ENCODE data around the gene VARS1. TPM values are rescaled to one million over a fixed set of nuclear protein-coding genes. Genes with fewer than 3 reads are reported as not detected.

The VARS1 gene
- total RNA-seq, 1 experiment from 2014 or later, result 38.0 TPM

DNA sequence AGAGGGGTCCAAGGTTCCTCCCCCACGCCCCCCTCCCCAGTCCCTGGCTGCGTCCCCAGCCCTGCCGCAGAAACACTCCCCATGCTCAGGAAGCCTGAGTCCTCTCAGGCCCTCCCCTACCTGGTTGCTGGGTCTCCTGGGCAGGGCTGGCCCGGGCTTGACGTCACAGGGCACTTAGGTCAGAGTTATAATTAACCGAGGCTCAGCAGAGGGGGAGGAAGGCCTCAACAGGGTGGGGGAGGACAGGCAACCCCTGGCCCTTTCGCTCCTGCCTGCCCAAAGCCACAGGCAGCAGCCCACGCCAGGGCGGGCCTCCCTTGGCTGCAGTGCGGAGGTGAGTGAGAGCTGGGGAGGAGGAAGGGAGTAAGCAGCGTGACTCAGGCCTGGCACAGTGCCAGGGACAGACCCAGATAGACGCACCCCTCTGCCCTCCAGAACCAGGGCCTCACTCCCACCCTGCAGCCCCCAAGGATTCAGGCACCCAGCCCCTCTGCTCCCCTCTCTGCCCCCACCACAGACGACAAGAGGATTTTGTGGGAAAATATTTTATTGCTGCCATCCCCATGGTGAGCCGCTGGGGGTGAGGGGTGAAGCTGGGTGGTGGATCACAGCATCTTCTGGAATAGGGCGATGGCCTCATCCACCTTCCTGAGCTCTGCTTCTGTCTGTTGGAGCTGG, 18.4 kb downstream of the VARS1 start, which contains the start of gene VWA7:
TSS of gene VWA7 (minus strand) at position 340 of the 678 bp plus-strand sequence. CDS start 549 bp downstream, outside the sequence.
- H3K79me2 ChIP-seq (ENCODE audit: low read length), result no peaks in the 10 kb centered on the region
- no peaks in the 10 kb centered on the region for H3K9me2 ChIP-seq (replicated peaks; ENCODE audit: insufficient read depth, low read length)
- no peak within 1 kb of the TSS for H3K27ac ChIP-seq (ENCODE audit: low read length)
- H3K4me2 ChIP-seq (ENCODE audit: low read depth, low read length, poor library complexity, severe bottlenecking), result no peak within 1 kb of the TSS
- H3K36me3 ChIP-seq (ENCODE audit: insufficient read depth, low read length), result peaks cover 4% of the 10 kb centered on the region; the same call in 1 of the 2 replicates
- no peak within 1 kb of the TSS for H3K4me3 ChIP-seq (ENCODE audit: low read length)
- H3K4me1 ChIP-seq (ENCODE audit: low read length), result peaks cover 14% of the 10 kb centered on the region
- H4K20me1 ChIP-seq (ENCODE audit: insufficient read depth, low read depth, low read length), result no peaks in the 10 kb centered on the region
- no peak within 1 kb of the TSS for H3K9ac ChIP-seq (ENCODE audit: low read length)
- peak; percentile 76 for DNase-seq
- no peak within 1 kb of the TSS for H2AFZ ChIP-seq (ENCODE audit: low read length)
- H3K27me3 ChIP-seq (ENCODE audit: low read length), result no peaks in the 10 kb centered on the region
- H3K9me3 ChIP-seq (ENCODE audit: low read length), result no peaks in the 10 kb centered on the region

DNA sequence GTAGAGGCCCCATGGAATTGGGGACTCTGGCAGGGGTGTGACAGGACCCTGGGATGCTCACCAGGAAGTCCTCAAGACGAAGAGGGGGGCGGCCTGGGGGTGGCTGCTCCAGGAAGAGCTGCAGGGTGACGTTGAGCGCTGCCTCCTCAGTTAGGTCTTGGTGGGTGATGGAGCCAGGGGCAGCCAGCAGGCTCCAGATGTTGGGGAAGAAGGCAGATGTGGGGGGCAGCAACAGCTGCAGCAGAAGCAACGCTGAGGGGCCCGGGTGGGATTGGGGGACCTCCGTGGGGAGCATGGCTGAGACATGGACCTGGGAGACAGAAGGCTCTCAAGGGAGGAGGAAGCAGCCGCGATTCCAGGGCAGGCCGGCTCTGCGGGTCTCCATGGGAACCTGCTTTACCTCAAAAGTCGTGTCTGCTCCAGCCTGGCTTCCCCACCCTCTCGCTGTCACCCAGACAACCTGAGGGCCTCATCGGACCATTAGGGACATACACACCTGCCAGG, 19.0 kb downstream of the VARS1 start:
- Histone ChIP-seq H4K20me1 (ENCODE audit: insufficient read depth, low read depth, low read length) (no peaks in the 10 kb centered on the region), H3K27ac (ENCODE audit: low read length) (no peak overlapping the region), H3K4me2 (ENCODE audit: low read depth, low read length, poor library complexity, severe bottlenecking) (no peak overlapping the region), H3K36me3 (ENCODE audit: insufficient read depth, low read length) (no peaks in the 10 kb centered on the region), H3K9me3 (ENCODE audit: low read length) (no peaks in the 10 kb centered on the region), H3K9ac (ENCODE audit: low read length) (no peak overlapping the region), H2AFZ (ENCODE audit: low read length) (no peak overlapping the region), H3K27me3 (ENCODE audit: low read length) (no peaks in the 10 kb centered on the region), H3K4me3 (ENCODE audit: low read length) (no peak overlapping the region), H3K9me2 (replicated peaks; ENCODE audit: insufficient read depth, low read length) (no peaks in the 10 kb centered on the region), H3K4me1 (ENCODE audit: low read length) (peaks cover 14% of the 10 kb centered on the region), H3K79me2 (ENCODE audit: low read length) (no peaks in the 10 kb centered on the region)
- no peak for DNase-seq

- Histone ChIP-seq H3K4me3 (ENCODE audit: low read length) (no peak overlapping the region), H4K20me1 (ENCODE audit: insufficient read depth, low read depth, low read length) (no peaks in the 10 kb centered on the region), H3K9me3 (ENCODE audit: low read length) (no peaks in the 10 kb centered on the region), H3K4me1 (ENCODE audit: low read length) (peaks cover 14% of the 10 kb centered on the region), H3K9me2 (replicated peaks; ENCODE audit: insufficient read depth, low read length) (no peaks in the 10 kb centered on the region), H3K79me2 (ENCODE audit: low read length) (no peaks in the 10 kb centered on the region), H2AFZ (ENCODE audit: low read length) (no peak overlapping the region), H3K27ac (ENCODE audit: low read length) (no peak overlapping the region), H3K27me3 (ENCODE audit: low read length) (no peaks in the 10 kb centered on the region), H3K9ac (ENCODE audit: low read length) (no peak overlapping the region), H3K4me2 (ENCODE audit: low read depth, low read length, poor library complexity, severe bottlenecking) (no peak overlapping the region), H3K36me3 (ENCODE audit: insufficient read depth, low read length) (no peaks in the 10 kb centered on the region)
- DNase-seq, result no peak
Measured at GRCh38 chr6:31775633-31776484, 19.7 kb downstream of the VARS1 start.

GRCh38 chr6:31775184-31775583, 20.4 kb downstream of the VARS1 start:
- no peaks in the 10 kb centered on the region for H3K36me3 ChIP-seq (ENCODE audit: insufficient read depth, low read length)
- H3K27ac ChIP-seq (ENCODE audit: low read length), result no peak overlapping the region
- H2AFZ ChIP-seq (ENCODE audit: low read length), result no peak overlapping the region
- no peaks in the 10 kb centered on the region for H3K9me3 ChIP-seq (ENCODE audit: low read length)
- H3K4me2 ChIP-seq (ENCODE audit: low read depth, low read length, poor library complexity, severe bottlenecking), result no peak overlapping the region
- no peak for DNase-seq
- no peaks in the 10 kb centered on the region for H3K9me2 ChIP-seq (replicated peaks; ENCODE audit: insufficient read depth, low read length)
- peaks cover 14% of the 10 kb centered on the region for H3K4me1 ChIP-seq (ENCODE audit: low read length)
- H3K79me2 ChIP-seq (ENCODE audit: low read length), result no peaks in the 10 kb centered on the region
- H3K9ac ChIP-seq (ENCODE audit: low read length), result no peak overlapping the region
- H4K20me1 ChIP-seq (ENCODE audit: insufficient read depth, low read depth, low read length), result no peaks in the 10 kb centered on the region
- H3K27me3 ChIP-seq (ENCODE audit: low read length), result no peaks in the 10 kb centered on the region
- no peak overlapping the region for H3K4me3 ChIP-seq (ENCODE audit: low read length)

DNA sequence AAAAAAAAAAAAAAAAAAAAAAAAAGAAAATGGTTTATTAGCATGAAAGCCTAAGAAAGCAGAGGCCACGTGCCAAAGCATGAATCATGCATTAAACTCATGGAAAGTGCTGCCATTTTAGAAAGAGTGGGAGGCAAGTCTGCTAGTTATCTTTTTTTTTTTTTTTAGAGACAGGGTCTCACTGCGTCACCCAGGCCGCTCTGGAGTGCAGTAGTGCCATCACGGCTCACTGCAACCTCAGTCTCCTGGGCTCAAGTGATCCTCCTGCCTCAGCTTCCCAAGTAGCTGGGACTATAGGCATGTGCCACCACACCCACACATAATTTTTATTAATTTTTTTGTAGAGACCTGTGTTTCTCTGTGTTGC, 23.6 kb downstream of the VARS1 start:
- no peak for DNase-seq
- Histone ChIP-seq H3K27me3 (ENCODE audit: low read length) (no peaks in the 10 kb centered on the region), H3K36me3 (ENCODE audit: insufficient read depth, low read length) (no peaks in the 10 kb centered on the region), H3K9me2 (replicated peaks; ENCODE audit: insufficient read depth, low read length) (no peaks in the 10 kb centered on the region), H3K4me1 (ENCODE audit: low read length) (peaks cover 3% of the 10 kb centered on the region), H3K27ac (ENCODE audit: low read length) (no peak overlapping the region), H3K9ac (ENCODE audit: low read length) (no peak overlapping the region), H4K20me1 (ENCODE audit: insufficient read depth, low read depth, low read length) (no peaks in the 10 kb centered on the region), H3K79me2 (ENCODE audit: low read length) (no peaks in the 10 kb centered on the region), H3K4me2 (ENCODE audit: low read depth, low read length, poor library complexity, severe bottlenecking) (no peak overlapping the region), H3K9me3 (ENCODE audit: low read length) (no peaks in the 10 kb centered on the region), H2AFZ (ENCODE audit: low read length) (no peak overlapping the region), H3K4me3 (ENCODE audit: low read length) (no peak overlapping the region)

DNA sequence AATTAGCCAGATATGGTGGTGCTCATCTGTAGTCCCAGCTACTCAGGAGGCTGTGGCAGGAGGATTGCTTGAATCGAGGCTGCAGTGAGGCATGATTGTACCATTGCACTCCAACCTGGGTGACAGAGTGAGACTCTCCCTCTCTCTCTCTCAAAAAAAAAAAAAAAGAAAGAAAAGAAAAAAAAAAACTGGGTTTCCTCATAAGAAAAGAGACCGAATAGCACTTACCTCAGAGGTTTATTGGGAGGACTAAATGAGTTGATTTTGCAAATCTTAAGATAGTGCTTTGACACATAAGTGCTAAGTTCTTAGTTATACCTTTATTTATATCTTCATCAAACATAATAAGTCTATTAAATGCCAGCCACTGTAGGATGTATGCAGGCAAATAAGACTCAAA, 24.7 kb downstream of the VARS1 start:
- no peak overlapping the region for H3K4me2 ChIP-seq (ENCODE audit: low read depth, low read length, poor library complexity, severe bottlenecking)

GRCh38 chr6:31769684-31770371, 25.7 kb downstream of the VARS1 start:
- no peaks in the 10 kb centered on the region for H3K9me2 ChIP-seq (replicated peaks; ENCODE audit: insufficient read depth, low read length)
- H3K4me3 ChIP-seq (ENCODE audit: low read length), result no peak overlapping the region
- H3K27ac ChIP-seq (ENCODE audit: low read length), result no peak overlapping the region
- H3K9me3 ChIP-seq (ENCODE audit: low read length), result no peaks in the 10 kb centered on the region
- H2AFZ ChIP-seq (ENCODE audit: low read length), result 0 out of 2 replicates have a peak overlapping the region, but pooled peaks have one; percentile 55
- DNase-seq, result peak; percentile 96
- H3K79me2 ChIP-seq (ENCODE audit: low read length), result no peaks in the 10 kb centered on the region
- H3K9ac ChIP-seq (ENCODE audit: low read length), result no peak overlapping the region
- H3K4me2 ChIP-seq (ENCODE audit: low read depth, low read length, poor library complexity, severe bottlenecking), result no peak overlapping the region
- H3K36me3 ChIP-seq (ENCODE audit: insufficient read depth, low read length), result no peaks in the 10 kb centered on the region
- H3K27me3 ChIP-seq (ENCODE audit: low read length), result no peaks in the 10 kb centered on the region
- H4K20me1 ChIP-seq (ENCODE audit: insufficient read depth, low read depth, low read length), result no peaks in the 10 kb centered on the region
- no peaks in the 10 kb centered on the region for H3K4me1 ChIP-seq (ENCODE audit: low read length)

More for the DNA sequence above, 24.7 kb downstream of the VARS1 start:
- H4K20me1 ChIP-seq (ENCODE audit: insufficient read depth, low read depth, low read length), result no peaks in the 10 kb centered on the region
- no peak overlapping the region for H3K27ac ChIP-seq (ENCODE audit: low read length)
- no peaks in the 10 kb centered on the region for H3K27me3 ChIP-seq (ENCODE audit: low read length)
- no peaks in the 10 kb centered on the region for H3K36me3 ChIP-seq (ENCODE audit: insufficient read depth, low read length)
- H3K4me3 ChIP-seq (ENCODE audit: low read length), result no peak overlapping the region
- no peaks in the 10 kb centered on the region for H3K9me3 ChIP-seq (ENCODE audit: low read length)
- no peaks in the 10 kb centered on the region for H3K9me2 ChIP-seq (replicated peaks; ENCODE audit: insufficient read depth, low read length)
- no peak overlapping the region for H3K9ac ChIP-seq (ENCODE audit: low read length)
- H3K79me2 ChIP-seq (ENCODE audit: low read length), result no peaks in the 10 kb centered on the region
- H2AFZ ChIP-seq (ENCODE audit: low read length), result no peak overlapping the region
- H3K4me1 ChIP-seq (ENCODE audit: low read length), result no peaks in the 10 kb centered on the region
- DNase-seq, result no peak

Data from Karpas-422 (cell line).